CD4-positive, alpha-beta T cell treated with Interleukin-17A for 4 hours (primary cell): ENCODE data around the gene KRTAP4-8.
"Not testable (repeated sequence)": the region's sequence is repeated elsewhere in the genome, so short reads cannot be mapped to it uniquely, and the experiment has no call there.

Experiments used
- DNase-seq: peaks from one replicate; pipeline ENCODE4 v3.0.0-alpha.2; 2020; ENCODE audit warnings: mixed read lengths

The KRTAP4-8 gene

DNA sequence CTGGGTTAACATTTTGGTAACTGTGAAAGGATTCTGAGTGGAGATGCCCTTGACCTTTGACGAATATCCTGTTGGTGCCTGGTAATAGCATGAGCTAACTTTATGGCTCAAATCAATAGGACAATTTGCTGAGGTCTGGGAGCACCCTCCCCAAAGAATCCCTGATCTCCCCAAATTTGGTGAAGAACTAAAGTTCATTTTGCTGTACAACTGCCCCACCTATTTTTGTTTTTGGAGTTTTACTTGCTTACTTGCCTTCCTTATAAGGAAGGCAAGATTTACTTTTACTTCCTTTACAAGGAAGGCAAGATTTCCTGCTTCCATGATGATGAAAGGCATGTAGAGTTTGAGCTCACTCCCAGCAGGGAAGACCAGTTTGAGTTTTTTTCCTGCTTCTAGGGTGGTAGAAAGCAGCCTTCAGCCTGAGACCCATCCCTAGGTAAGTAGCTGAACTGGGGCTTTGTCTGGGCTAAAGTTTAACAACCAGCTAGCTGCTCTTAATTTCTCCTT lies 10.1 kb upstream of the KRTAP4-8 start:
- DNase-seq = no peak

DNA sequence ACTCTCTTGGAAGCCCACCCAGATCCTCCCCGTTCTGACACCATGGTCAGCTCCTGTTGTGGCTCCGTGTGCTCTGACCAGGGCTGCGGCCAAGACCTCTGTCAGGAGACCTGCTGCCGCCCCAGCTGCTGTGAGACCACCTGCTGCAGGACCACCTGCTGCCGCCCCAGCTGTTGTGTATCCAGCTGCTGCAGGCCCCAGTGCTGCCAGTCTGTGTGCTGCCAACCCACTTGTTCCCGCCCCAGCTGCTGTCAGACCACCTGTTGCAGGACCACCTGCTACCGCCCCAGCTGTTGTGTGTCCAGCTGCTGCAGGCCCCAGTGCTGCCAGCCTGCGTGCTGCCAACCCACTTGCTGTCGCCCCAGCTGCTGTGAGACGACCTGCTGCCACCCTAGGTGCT lies 7.4 kb upstream of the KRTAP4-8 start, which contains the start of gene KRTAP4-9:
TSS of gene KRTAP4-9 (plus strand) at position 43 of the 400 bp plus-strand sequence. CDS start at position 43, 0 bp downstream.
- not testable (repeated sequence) for DNase-seq

DNA sequence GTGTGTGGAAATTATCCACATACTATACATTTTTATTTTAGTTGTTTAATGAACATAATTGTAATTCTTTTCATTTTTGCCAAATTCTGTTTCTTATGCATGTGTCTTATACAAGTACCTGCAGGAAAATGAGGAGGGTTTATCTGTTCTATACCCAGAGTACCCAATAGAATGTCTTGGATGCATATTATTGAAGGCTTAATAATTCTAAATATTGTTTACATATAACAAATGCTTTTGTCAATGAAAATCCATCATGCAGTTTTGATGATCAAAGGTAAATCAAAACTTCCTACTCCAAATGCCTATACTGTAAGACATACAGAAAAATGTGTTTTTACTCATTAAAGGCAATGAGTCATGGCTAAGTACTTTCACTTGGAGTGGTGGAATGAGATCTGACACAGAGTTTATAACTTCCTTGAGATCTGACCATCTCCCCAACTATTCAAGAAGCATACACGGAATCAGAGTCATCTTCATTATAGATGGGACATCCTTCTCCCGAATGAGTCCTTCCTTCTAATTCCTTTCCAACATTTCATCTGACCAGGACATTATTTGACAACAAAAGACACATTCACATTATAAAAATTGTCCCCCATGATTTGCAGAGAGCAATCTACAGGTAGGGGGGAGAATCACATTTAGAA lies 6.6 kb upstream of the KRTAP4-8 start:
- DNase-seq = not testable (repeated sequence)

DNA sequence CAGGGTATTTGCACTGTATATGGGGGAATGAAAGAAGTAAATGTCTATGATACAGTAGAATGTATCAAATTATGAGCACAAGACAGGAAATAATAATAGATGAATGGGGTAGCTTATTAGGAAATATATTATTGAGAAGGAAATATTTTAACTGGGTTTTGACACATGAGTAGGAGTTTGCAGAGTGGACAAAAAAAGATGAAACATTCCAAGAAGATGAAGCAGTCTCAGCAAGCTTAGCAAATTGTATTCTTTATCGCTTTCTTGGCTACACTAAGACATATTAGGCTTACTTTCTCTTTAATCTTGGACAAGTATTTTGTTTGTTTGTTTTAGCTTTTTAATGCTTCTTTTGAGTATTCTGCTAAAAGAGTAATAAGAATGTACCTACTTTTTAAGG lies 6.0 kb upstream of the KRTAP4-8 start:
- DNase-seq = no peak

DNA sequence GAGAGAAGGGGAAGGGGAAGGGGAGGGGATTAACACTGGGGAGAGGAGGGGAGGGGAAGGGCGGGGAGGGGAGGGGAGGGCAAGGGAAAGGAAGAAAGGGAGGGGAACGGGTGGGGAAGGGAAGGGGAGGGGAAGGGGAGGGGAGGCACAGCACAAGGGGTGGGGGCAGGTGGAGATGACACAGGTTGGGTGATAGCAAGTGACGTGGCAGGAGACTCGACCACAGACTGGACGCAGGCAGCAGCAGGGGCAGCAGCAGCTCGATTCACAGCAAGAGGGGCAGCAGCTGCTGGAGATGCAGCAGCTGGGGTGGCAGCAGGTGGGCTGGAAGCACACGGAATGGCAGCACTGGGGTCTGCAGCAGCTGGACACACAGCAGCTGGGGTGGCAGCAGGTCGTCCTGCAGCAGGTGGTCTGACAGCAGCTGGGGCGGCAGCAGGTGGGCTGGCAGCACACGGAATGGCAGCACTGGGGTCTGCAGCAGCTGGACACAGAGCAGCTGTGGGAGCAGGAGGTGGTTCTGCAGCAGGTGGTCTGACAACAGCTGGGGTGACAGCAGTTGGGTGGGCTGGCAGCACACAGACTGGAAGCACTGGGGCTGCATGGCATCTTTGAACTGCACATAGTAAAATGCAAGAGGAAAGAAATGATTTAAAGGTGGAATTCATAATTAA lies 3.8 kb upstream of the KRTAP4-8 start, which contains the start of gene KRTAP4-16:
TSS of gene KRTAP4-16 (minus strand) at position 624 of the 674 bp plus-strand sequence. CDS start at position 624, 0 bp downstream.
- DNase-seq = no peak

DNA sequence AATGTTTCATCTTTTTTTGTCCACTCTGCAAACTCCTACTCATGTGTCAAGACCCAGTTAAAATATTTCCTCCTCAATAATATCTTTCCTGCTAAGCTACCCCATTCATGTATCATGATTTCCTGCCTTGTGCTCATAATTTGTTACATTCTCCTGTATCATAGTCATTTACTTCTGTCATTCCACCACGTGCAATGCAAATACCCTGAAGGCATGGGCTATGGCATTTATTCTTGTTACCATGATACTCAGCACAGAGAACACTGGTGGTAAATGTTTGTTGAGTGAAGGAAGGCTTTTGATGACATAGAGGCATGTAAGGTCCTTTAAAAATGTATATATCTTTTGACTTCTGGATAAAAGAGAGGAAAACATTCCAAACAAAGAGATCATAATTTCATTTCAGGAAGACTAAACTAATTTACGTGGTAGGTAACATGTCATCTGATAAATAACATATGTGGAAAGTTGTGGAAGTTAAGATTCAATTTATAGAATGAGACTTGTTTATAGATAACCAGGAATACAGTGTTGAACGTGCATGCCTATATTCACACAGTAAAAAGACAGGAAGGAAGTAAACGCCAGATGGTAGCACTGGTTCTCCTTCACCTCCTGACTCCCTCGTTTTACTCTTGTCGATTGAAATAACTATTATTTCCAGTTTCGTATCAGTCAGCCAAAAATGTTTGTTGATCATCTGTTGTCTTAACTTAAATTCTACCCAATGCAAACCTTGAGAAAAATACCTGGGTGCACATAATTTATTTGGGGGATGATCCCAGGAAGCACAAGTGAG lies 1.9 kb upstream of the KRTAP4-8 start:
- not testable (repeated sequence) for DNase-seq

DNA sequence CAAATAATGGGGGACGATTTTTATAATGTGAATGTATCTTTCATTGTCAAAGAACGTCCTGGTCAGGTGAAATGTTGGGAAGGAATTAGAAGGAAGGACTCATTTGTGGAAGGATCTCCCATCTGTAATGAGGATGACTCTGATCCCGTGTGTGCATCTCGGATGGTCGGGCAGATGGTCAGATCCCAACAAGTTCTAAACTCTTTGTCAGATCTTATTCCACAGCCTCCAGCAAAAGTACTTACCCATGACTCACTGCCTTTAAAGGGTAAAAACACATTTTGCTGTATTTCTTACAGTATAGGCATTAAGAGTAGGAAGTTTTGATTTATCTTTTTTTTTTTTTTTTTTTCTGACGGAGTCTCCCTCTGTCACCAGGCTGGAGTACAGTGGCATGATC lies 539 bp upstream of the KRTAP4-8 start:
- DNase-seq = no peak

DNA sequence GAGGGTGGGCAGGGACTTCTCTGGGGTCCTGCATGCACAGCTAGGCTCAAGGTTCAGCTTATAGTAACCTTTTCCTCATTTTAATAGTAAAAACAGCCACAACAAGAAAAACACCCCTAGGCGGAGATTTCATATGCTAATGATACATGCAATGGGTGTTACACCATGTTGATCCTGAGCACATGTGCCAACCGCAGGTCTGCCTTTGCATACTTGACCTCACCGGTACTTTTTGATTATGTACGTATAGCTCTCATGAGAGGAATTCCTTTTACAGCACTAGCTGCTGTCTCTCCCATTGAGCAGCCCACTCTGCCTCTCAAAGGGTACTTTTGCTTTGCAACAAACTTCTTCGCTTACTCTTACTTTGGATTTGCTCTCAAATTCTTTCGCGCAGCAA lies 1.9 kb downstream of the KRTAP4-8 start:
- no peak for DNase-seq

DNA sequence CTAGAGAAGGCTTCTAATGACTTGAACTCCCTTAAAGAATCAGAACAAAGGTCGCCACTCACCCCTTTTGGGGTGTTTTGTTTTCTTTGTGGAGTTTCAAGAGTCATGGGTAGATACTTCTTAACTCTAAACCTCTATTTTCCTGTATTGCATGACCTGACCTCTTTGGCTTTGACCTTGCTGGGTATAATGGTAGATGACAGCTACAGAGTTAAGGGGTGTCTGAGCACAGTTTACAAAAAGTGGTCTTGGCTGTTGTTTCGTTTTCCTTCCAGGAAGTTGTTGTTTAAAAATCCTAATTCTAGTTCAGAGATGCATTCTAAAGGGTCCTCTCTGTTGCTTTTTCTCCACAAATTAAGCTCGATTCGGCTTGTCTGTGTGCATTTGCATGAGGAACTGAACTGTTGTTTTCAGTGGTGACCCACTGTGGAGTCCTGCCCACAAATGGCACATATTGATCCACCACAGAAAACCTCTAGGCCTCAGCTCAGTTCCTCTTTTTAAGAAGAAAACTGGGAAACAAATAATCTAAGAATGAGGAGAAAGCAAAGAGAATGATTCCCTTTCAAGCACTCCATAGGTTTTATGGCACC lies 9.1 kb downstream of the KRTAP4-8 start:
- not testable (repeated sequence) for DNase-seq

DNA sequence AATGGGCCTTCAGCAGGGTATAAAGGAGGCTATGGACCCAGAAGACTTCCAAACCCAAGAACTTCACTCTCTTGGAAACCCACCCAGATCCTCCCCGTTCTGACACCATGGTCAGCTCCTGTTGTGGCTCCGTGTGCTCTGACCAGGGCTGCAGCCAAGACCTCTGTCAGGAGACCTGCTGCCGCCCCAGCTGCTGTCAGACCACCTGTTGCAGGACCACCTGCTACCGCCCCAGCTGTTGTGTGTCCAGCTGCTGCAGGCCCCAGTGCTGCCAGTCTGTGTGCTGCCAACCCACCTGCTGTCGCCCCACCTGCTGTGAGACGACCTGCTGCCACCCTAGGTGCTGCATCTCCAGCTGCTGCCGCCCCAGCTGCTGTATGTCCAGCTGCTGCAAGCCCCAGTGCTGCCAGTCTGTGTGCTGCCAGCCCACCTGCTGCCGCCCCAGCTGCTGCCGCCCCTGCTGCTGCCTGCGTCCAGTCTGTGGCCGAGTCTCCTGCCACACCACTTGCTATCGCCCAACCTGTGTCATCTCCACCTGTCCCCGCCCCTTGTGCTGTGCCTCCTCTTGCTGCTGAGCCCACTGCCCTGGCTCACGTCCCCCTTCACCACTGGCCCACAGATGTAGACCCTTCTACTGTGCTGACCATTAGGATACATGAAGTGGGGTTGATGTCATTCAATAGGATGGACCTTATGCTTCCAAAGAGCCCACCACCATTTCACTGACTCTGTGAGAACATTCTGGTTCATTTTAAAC lies 13.7 kb downstream of the KRTAP4-8 start, which contains the start of gene KRTAP4-7:
TSS of gene KRTAP4-7 (plus strand) at position 51 of the 757 bp plus-strand sequence. CDS start at position 108, 57 bp downstream.
- DNase-seq = not testable (repeated sequence)

DNA sequence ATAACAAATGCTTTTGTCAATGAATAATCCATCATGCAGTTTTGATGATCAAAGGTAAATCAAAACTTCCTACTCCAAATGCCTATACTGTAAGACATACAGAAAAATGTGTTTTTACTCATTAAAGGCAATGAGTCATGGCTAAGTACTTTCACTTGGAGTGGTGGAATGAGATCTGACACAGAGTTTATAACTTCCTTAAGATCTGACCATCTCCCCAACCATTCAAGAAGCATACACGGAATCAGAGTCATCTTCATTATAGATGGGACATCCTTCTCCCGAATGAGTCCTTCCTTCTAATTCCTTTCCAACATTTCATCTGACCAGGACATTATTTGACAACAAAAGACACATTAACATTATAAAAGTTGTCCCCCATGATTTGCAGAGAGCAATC lies 14.5 kb downstream of the KRTAP4-8 start:
- not testable (repeated sequence) for DNase-seq

DNA sequence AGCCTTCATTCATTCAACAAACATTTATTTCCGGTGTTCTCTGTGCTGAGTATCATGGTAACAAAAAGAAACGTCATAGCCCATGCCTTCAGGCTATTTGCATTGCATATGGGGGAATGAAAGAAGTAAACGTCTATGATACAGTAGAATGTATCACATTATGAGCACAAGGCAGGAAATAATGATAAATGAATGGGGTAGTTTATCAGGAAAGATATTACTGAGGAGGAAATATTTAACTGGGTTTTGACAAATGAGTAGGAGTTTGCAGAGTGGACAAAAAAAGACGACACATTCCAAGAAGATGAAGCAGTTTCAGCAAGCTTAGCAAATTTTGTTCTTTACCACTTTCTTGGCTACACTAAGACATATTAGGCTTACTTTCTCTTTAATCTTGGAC lies 15.3 kb downstream of the KRTAP4-8 start:
- no peak for DNase-seq

DNA sequence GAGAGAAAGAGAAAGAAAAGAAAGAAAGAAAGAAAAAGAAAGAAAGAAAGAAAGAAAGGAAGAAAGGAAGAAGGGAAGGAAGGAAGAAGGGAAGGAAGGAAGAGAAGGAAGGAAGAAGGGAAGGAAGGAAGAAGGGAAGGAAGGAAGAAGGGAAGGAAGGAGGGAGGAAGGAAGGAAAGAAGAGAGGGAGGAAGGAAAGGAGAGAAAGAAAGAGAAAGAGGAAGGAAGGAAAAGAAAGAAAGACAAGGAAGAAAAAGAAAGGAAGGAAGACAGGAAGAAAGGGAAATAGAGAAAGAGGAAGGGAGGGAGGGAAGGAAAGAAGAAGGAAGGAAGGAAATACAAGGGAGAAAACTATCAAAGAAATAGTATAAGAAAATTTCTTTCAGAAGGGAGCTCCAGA lies 21.2 kb downstream of the KRTAP4-8 start:
- DNase-seq = no peak

DNA sequence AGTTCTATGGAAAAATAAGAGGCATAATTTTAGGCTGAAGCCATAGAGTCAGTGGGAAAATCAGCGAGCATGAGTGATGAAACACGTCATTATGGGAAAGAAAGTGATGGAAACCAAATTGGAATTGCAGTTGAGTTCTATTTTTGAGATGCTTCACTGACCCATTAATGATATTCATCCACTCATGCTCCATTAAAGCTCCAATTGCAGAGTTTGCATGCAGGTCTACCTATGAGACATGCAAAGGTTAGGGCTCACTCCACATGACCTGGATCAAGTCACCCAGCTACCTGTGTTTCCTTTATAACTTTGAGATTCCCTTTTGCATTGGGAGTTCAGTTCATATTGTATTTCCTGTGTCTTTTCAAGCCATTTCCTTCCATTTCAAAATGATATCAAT lies 24.3 kb downstream of the KRTAP4-8 start:
- DNase-seq = no peak

DNA sequence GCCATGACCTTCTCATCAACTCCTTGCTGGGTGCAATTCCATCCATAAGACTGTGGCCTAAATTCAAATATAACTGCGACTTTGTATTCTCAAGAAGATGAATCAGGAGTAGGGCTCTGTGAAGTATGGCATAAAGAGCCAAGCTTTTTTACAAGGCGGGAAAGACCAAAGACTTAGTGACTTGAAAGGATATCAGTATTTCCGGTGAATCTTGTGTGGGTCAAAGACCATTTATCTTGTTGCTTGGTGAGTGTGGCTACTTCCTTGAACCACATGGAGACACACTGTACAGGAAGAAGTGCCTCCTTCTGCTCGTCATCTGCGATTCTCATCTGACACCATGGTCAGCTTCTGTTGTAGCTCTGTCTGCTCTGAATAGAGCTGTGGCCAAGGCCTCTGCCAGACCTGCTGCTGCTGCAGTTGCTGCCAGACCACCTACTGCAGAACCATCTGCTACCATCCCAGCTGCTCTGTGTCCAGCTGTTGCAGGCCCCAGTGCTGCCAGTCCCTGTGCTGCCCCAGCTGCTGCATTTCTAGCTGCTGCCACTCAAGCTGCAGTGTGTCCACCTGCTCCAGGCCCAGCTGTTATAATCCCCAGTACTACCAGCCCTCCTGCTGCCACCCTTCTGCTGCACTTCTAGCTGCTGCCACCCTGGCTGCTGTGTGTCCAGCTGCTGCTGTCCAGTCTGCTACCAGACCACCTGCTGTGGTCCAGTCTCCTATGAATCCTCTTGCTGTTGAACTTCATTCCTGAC lies 26.2 kb downstream of the KRTAP4-8 start:
- DNase-seq = no peak

DNA sequence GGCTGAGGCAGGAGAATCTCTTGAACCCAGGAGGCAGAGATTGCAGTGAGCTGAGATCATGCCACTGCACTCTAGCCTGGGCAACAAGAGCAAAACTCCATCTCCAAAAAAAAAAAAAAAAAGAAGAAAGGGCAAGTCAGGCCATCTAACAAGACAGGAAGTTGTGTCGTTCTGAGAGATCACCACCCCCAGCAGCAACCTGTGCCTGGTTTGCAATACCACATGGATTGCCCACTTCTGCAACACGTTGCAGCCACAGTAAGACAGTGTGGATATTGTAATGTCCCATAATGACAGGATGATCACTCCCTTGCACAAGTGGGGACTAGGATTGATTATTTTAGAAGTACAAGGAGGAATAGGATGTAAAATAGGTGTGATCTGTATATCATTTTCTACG lies 28.9 kb downstream of the KRTAP4-8 start:
- DNase-seq = no peak

DNA sequence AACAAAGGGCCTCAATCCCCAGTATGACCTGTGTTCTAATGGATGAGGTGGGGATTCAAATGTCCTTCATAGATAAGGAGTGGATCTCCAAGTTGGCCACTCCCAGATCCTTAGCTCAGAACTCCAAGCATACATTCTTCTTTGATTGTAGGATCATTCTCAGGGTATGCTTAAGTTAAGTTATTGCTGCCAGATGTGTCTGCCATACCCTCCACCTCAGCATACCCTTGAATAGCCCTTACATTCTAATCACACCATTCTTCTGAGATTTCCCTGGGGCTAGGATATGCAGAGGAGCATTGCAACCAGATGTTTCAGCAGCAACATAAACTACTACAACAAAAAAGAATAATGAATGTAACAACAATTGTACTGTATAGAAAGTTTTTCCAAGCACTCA lies 30.7 kb downstream of the KRTAP4-8 start:
- DNase-seq = no peak

DNA sequence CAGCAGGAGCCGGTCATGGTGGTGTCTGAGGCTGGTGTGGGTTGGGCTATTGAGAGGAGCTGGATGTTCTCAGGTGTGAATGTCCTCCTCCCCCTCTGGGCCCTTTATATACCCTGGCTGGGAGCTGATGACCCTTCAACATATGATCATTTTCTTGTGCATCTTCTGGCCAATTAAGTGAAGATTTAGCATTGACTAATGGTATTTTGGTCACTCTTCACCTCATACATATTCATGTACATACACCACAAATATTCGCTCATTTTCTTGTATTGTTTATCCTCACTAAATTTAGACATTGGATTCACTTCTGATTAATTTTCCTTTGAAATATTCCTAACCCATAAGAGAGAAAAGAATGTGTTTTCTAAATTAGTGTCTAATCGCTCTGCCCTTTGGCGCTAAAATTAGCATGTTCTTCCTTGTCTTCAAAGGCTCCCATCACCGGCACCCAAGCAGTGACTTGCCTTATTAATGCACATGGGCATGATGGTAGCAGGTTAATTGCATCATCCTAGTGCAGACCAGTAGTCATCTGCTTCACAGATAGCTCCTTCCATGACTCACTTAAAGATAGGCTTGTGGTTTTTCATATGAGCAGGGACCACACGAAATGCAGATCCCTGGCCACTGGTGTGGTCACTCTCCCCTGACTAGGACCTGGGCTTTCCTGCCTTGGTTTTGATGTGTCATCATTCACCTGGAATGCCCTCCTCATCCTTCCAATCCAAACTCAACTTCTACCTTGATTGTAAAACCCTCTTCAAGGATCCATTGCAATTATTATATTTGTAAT lies 31.9 kb downstream of the KRTAP4-8 start, which contains the start of gene KRTAP2-4:
TSS of gene KRTAP2-4 (minus strand) at position 51 of the 796 bp plus-strand sequence. CDS start at position 17, 34 bp downstream.
- no peak for DNase-seq

DNA sequence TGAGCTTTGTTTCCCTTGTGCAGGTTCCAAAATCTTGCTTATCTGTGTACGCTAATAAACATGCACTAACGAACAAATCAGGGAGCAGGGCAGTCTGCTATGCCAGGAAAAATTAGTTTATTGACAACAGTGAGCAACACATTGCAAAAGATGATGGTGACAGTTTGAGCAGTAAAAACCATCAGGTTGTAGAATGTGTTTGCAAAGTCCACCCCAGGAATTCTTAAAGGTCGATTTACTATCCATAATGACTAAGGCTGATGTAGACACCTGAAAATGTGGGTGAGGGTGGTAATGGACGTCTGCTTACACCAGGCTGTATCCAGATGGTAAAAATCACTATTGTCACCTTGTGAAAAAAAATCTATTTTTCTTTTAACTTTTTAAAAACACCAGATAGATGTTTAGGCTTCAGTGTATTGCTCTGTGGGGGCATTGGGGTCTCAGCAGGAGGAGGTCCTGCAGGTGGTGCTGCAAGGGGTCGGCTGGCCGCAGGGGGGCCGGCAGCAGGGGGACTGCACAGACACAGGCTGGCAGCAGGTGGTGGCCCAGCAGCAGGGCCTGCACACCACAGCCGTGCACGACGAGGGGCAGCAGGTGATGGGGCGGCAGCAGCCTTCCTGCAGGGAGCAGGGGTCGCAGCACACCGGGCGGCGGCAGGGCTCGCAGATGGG lies 32.8 kb downstream of the KRTAP4-8 start:
- not testable (repeated sequence) for DNase-seq

DNA sequence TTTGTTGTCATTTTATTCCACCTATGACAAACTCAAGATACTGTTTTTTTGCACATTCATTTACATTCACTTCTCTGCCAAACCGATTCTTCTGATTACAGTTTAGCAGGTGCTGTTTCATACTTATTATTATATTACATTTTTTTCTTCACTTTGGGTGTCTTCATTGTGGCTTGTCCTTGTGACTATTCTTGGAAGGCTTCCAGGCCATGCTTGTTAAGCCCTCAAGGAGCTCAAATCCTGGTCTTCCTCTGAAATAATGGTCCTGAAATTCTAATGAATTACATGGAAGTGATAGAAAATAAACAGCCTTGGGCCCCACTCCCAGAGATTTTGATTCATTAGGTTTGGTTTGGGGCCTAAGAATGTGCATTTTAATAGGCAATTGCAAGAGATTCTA lies 33.6 kb downstream of the KRTAP4-8 start:
- no peak for DNase-seq
